DLD1 (cell line): ENCODE measurements around the gene OTULINL.

Experiments used
- in situ Hi-C: cut with HindIII; loops from 2 replicates; pipeline ENCODE4 v1.10.0; 2017; ENCODE audit warnings: low sequenced_read_pairs

The OTULINL gene

DNA sequence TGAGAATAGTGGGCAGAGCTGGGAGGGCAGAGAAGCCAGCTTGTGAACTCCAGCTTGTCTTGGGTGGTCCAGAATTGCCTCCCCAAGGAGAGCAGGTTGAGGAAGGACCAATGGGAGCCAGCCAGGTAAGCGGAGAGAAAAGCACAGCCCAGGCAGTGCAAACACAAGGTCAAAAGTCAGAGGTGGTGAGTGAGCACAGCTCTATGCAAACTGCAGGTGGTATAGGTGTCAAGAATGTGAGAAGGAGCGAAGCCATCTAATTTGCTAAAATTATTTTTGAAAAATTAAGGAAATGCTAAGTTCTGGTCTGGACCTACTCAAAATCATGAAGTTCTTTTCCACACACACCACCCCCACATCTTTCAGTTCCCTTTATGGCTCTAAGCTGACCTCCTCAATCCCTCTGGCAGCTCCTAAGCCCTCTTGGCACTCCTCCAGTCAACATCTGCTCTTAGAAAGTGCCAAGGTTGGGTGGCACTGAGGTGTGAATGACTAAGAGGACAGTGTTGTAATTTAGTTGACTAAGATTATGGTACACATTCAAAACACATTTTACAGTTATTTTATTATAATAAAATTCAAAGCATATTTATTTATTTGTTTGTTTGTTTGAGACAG, 6.6 kb upstream of the OTULINL start:
- in situ Hi-C loops, result no loop called here

DNA sequence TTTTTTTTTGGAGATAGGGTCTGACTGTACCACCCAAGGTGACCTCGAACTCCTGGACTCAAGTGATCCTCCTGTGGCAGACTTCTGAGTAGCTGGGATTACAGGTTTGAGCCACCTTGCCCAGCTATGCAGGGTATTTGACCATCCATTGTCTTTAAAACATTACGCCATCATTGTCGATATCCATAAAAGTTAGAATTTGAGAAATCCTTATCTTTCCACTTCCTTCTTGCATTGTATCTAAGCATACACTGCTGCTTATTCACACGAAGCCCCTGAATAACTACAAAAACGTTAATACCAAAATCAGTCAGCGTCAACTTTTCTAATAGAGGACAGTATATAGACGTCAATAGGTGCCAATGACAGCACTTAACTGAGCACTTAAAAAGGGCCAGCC, 5.4 kb upstream of the OTULINL start:
- in situ Hi-C loops, result no loop called here

DNA sequence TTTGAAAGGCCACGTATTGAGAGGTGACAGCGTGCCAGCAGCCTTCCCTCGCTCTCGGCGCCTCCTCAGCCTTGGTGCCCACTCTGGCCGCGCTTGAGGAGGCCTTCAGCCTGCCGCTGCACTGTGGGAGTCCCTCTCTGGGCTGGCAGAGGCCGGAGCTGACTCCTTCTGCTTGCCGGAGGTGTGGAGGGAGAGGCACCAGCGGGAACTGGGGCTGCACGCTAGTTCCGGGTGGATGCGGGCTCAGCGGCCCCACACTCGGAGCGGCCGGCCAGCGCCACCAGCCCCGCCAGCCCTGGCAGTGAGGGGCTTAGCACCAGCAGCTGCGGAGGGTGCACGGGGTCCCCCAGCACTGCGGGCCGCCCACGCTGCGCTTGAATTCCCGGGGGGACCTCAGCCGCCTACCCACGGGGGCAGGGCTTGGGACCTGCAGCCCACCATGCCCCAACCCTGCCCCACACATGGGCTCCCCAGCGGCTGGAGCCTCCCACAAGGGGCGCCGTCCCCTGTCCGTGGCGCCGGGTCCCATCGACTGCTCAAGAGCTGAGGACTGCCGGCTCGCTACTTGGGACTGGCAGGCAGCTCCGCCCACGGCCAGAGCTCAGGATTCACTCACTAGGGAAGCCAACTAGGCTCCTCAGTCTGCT, 4.4 kb upstream of the OTULINL start:
- in situ Hi-C loops, result no loop called here

DNA sequence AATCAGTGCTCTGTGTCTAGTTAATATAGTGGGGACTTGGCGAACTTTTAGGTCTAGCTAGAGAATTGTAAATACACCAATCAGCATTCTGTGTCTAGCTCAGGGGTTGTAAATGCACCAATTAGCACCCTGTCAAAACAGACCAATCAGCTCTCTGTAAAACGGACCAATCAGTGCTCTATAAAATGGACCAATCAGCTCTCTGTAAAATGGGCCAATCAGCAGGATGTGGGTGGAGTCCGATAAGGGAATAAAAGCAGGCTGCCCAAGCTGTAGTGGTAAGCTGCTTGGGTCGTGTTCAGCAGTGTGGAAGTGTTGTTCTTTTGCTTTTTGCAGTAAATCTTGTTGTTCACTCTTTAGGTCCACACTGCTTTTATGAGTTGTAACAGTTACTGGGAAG, 3.6 kb upstream of the OTULINL start:
- in situ Hi-C loops, result no loop called here

DNA sequence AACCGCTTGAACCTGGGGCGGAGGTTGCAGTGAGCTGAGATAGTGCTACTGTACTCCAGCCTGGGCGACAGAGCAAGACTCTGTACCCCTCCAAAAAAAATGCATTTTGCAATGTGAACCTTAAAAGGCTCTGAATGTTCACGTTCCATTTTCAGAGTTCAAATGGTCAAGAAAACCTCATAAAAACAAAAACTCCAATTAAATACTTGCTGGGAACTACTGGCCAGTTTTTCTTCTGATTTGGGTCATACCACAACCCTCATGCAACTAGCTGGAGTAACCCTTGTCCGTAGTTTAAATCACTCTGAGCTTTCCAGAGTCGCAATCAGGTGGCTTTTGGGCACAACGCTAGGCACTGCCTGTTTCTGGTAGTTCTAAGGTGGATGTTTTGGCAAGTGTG, 2.3 kb upstream of the OTULINL start:
- in situ Hi-C loops, result no loop called here

DNA sequence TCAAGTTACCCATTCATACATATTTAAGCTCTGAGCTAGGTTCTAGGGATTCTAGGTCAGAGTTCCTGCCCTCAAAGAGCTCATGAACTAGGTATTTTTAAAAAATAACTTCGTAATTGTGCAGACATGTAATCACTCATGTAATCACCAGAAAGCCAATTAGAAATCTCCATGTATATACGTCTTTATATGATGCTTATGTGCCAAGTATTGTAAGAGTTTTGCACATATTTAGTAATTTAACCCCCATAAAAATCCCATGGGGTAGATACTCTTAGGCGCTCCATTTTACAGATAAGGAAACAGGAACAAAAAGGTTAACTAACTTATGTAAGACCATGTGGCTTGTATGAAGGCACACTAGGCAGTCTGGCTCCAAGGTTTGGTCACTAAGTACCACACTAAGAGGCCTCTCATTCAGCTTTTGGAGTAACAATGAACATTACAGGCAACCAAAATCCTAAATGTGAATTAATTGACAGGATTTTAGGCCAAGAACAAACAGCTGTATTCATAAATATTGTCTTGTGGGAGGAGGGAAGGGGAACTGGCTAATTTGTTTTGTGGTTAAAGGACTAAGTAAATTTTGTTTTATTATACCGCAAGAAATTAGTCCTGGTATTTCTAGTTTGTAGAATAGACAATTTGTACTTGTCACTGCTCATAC, 1.7 kb upstream of the OTULINL start:
- in situ Hi-C loops, result no loop called here

DNA sequence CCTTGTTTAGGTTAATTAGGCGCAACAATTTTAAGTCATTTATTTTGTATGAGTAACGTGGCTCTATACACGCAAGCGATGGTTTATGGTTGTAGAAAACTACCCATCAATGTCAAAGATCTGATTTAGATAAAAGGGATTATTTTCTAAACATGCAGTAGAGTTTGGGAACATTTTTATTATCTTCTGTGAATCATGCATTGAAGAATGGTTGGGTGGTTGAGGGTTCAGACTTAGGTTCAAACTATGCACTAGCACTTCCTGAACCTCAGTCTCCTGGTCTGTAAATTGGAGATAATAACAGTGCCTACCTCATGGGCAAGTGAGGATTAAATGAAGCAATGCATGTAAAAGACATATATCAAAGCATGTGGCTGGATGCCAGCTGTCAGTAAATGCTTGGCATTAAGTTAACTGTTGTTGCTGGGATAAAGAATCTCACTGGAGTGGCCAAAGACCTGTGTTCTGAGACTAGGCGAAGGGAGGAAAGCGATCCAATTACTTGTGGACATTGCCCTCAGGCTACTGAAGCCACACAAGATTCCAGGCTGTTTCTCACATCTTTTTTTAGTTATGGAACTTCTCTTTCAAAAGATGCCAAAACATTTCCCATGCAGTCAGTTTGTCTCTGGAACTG, 1.1 kb upstream of the OTULINL start:
- in situ Hi-C loops, result no loop called here

DNA sequence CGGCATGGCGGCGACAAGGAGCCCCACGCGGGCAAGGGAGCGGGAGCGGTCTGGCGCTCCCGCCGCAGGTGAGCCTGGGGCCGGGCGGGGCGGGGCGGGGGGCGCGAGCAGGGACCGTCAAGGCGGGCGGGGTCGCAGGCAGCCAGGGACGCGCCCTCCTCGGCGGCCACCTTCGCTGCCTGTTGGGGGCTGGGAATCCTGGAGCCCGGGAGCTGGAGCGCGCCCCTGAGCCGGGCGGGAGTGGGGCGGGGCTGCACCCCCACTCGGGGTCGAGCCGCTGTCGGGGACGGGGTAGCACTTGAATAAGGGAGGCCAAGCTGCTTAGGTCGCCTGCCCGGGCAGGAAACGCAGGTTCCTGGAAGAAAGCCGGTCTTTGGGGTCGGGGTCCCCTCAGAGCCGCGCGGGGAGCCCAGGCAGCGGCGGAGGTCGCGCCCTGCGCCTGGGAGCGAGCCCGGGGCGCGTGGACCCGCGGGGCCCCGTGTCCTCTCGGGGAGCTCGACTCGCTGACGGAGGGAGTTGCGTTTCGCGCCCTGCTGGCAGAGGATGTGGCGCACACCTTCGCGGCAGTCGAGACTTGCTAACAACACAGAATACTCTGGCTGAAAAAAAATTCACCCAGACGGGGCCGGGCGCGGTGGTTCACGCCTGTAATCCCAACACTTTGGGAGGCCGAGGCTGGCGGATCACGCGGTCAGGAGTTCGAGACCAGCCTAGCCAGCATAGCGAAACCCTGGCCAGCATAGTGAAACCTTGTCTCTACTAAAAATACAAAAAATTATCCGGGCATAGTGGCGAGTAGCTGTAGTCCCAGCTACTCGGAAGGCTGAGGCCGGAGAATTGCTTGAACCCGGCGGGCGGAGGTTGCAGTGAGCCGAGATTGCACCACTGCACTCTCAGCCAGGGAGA, 552 bp downstream of the OTULINL start:
- in situ Hi-C loops, result no loop called here

DNA sequence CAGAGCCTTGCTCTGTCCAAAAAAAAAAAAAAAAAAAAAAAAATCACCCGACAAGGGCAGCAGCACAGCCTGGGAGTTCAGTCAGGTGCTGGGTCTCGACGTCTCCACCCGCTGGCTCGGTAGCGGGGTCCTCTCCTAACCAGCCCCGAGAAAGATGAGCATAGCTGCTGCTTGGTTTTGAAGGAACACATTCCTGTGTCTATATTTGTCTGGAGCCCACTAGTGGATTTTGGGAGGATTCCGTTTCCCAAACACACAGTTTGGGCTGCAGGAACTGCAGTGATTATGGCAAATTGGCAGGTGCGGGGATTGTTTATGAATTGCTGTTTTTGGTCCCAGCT, 1.2 kb downstream of the OTULINL start:
- in situ Hi-C loops, result no loop called here

DNA sequence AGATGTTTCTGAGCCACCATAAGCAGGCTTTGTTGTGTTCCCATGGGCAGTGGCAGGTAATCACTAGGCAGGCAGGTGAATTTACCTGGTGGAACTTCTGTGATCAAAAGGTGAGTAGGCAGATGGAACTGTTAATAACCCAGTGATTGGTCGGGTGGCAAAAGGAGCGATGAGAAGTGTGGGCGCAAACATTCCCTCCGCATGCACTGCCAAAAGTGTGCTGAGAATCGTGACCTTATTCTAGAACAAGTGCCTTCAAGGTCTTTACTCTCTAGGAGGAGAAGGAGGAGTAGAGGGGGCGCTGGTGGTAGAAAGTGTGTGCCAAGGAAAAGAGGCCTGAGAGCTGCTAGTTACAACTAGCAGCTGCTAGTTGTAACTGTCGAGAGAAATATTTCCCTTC, 3.3 kb downstream of the OTULINL start:
- in situ Hi-C loops, result no loop called here

DNA sequence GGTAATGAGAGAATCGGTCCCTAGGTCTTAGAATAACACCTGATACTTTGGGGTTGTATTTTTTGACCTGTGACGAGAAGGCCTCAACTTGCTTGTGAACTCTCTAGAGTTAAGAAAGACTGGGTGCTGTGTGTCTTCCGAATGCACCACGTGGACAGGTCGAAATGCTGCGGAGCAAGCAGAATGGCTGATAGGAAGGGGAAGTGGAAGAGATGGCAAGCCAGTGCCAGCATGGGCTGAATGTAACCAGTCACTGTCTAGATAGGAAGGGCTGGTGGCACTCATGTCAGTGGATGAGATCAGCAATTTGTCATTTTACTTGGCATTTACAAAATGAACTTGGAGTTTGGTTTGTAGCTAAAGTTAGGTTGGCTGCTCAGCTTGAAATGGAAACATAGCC, 5.6 kb downstream of the OTULINL start:
- in situ Hi-C loops, result no loop called here

DNA sequence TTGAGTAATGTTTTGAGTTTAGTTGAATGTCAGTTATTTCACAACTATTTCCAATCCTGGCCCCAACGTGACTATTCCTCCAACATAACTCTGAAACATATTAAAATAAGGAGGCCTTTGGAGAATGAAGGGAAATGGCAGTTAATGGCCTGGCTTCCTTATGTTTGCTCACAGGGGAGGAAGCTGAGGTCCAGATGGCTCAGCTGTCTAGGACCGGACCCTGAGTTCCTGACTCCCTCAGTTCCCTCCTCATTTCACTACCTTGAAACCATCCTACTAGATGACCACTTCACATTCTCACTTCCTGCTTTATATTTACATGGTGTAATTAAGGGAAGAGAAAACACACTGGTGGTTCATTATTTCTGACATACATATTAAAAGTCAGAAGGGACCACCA, 6.6 kb downstream of the OTULINL start:
- in situ Hi-C loops, result no loop called here

DNA sequence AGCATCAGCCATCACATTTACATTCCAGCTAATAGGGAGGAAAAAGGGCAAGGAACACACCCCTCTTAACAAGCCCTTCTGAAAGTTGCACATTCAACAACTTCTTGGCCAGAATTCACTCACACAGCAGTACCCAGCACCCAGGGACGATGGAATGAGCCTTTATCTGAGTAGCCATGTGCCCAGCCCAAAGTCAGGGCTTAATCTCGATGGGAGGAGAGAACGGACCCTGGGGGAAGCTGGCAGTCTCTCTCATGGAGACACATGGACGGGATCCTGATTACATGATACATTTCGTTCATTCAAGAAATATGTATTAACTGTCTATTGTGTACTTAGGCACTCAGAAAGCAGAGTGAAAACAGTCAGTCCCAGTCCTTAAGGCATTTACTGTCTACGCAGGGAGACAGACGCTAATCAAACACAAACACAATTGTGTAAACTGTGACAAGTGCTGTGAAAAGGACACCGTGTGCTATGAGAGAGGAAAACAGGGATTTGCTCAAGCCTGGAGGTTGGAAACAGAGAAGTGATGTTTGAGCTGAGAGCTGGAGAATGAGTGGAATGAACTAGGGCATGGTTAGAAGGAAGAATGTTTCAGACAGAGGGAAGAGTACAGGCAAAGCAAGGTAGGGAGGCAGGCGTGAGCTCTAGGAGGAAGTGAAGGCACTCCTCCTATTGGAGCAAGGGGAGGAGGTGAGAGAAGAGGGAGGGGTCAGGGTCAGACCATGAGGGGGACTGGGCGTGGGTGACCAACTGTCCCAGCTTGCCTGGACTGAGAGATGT, 7.4 kb downstream of the OTULINL start:
- in situ Hi-C loops, result no loop called here

DNA sequence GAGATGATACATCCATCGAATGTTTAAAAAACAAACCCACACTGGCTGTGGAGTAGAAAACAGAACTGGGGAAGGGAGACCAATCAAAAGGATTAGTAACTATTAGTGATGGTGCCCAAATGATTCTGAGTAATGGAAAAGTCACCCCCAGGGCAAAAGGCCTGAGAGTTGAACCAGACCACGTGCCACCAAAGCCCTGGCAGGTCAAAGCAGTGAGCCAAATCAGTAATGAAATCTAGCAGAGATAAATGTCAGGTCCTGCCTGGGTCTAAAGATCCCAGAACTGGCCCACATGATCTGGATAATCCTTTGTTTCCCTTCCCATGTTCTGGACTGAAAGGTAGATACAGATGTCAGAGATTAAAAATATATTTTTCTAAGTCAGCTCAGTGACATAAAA, 9.4 kb downstream of the OTULINL start:
- in situ Hi-C loops, result no loop called here

DNA sequence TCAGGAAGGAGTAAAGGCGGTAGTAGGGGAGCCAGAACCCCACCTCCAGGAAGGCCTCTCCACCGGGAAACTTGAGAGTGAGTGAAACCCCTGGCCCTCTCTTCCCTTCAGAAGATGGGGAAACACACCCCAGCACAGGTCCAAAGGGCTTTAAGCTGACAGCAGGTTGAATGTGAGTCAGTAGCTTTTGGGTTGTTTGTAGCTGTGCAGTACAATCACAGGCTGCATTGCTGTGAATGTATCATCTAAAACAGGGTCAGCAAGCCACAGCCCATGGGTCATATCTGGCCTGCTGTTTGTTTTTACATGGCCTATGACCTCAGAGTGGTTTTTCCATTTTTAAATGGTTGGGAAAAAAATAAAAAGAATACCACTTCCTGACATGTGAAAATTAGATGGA, 10.0 kb downstream of the OTULINL start:
- in situ Hi-C loops, result no loop called here

DNA sequence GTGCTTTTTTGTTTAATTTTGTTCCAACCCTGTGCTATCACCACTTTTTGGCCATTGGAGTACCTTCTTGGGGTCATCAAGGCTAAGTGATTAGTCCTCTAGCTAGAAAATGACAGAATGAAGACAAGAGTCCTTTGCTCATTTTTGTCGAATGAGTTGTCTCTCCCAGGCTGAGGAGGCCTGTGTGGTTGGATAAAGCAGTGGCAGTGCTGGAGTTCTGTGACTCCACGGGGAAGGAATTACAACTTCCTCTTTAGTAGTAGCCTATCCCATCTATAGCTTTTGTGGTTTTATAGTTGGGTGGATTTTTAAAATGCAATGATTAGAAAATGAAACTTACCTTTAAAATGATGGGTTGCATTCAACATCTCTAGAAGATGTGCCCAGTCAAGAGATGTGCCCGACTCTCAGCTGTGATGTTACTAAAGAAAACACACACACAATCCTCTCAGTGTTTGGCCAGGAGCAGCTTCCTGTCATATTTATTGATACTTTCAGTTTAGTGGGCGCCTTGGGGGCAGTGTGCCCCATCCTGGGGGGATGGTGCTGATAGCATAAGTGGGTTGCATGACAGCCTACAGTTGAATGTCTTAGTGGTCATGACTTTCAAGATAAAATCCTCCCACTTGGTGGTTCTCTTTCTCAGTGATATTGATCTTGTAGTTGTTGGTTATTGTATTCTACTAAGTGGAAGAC, 11.9 kb downstream of the OTULINL start:
- in situ Hi-C loops, result no loop called here

DNA sequence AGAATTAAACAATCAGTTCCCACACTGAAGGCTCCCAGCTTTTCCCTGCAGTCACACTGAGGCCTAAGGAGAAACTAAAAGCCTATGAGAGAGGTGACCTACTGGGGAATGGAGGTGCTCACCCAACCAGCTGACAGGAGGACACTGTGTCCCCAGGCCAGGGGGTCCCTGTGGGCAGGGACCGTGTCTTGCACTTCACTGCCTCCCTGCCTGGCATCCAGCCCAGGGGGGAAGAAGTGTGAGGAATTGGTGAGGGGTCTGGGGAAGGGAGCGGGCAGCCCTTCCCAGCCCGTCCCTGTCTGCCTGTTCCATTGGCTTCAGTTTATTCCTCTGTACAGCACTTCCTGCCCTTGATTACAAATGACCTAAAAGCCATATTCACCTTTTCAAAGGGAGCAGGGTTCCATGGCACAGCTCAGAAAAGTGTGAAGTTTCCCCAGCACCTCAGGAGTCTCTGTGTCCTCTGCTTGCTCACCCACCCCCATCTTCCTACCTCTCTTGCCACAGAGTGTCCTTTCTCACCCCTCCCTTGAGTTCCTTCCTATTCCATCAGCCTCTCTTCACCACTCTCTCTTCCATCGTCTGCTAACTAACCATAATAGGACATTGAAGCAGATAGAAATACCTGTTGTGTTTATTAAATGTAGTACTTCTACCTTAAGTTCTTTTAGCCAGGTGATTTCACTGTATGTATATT, 12.9 kb downstream of the OTULINL start:
- in situ Hi-C loops, result no loop called here

DNA sequence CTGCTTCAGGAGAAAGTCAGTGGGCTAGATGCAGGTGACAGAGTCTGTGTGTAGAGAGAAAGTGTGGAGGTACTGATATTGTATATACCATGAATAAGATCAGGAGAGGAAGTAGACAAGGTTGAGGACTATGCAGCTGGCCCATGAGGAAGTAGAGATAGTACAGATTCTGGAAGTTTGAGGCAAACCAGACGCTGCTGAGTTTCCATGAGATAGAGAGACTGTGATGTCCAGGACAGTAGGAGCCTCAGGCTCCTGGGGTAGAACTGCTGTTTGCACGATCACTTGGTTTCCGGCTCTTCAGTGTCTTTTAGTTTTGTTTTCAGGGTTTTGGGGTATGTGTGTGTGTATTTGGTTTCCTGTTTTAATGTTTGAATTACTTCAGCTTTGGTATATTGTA, 13.6 kb downstream of the OTULINL start:
- in situ Hi-C loops, result no loop called here

DNA sequence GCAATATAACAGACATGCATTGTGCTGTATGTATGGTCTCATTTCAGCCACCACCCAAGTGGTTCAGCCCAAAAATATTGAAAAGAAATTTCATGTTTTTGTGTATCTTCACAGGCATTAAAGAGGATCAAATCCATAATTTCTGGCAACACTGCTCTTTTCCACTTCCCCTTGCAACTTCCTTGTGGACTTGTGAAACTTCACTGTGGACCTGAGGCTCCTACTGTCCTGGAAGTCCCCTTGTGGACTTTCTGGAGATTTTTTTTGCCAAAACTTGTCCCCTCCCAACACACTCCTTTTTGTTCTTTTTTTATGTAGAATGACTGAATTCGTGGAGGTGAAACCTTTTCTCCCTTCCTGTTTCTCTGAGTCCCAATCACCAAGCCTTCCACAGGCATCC, 14.3 kb downstream of the OTULINL start:
- in situ Hi-C loops, result no loop called here
